Measurements from ENCODE around the gene CSTPP1.

The CSTPP1 gene

GRCh38 chr11:47152953-47153950 lies 216.7 kb downstream of the CSTPP1 start:
- in situ Hi-C loops (cut with MboI; ENCODE audit: low sequenced_read_pairs): loop anchor here (25.0 kb wide), 1 partner anchor 266 kb away; no protein-coding TSS in a partner anchor

DNA sequence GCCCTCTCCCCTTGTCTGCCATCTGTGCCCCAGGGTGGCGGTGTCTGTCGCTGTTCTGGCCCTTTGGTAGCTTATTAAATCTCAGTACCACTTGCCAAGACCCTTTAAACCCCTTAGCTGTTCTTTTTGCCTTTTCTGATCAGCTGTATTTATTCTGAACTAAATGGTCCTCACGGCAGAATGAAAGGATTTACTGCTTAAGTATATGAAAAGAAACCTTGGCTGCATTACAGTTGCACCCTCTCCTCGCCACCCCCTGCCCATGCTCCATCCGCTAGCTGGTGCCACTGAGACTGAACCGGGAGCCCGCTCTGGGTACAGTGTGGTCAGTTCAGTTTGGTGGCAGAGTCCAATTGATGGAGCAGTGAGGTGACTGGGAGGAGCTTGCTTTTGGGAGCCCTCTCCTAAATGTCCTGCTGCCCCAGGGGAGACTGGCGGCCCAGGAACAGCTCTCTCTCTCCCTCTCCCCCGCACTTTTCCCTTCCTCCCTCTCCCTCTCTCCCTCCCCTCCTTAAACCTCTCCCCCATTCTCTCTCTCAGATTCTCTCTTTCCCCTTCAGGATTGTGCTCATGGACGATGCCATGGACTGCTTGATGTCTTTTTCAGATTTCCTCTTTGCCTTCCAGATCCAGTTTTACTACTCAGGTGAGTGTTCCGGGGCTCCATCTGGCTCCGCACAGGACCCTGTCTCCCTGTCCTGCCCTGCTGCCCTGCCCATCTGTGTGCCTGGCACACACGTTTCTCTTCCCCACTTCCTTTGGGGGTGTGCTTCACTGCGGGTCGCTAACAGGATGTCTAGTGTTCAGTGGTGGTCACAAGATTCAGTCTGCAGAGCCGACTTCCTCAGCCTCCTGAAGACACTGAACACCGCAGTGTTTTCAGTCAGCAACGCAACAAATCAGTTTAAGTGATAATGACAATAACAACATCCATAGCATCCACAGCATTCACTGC lies 218.3 kb downstream of the CSTPP1 start:
- in situ Hi-C loops (cut with MboI; ENCODE audit: low sequenced_read_pairs): loop anchor here (25.0 kb wide), 1 partner anchor 268 kb away; no protein-coding TSS in a partner anchor

- in situ Hi-C loops (cut with MboI; ENCODE audit: low sequenced_read_pairs): loop anchor here (25.0 kb wide), 1 partner anchor 269 kb away; no protein-coding TSS in a partner anchor
These were observed 219.3 kb downstream of the CSTPP1 start for GRCh38 chr11:47155879-47156278.

DNA sequence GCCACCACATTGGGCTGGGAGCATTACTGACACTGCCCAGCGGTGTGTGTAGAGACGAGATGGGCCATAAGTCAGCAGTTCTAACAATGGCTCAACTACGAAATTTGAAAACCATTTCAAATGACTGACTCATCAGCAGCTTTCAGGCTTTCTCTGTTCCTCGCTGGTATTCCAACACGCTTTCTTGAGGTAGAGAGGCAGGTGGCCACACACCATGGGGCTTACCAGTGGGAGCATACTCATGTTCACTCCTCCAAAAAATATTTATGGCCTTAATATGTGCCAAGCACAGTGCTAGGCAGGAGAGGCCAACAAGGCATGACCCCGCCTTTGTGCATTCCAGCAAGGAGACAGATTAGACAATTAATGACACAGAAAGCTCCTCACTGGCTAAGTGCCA lies 219.8 kb downstream of the CSTPP1 start:
- in situ Hi-C loops (cut with MboI; ENCODE audit: low sequenced_read_pairs): loop anchor here (25.0 kb wide), 1 partner anchor 269 kb away; no protein-coding TSS in a partner anchor

GRCh38 chr11:47156951-47157350 lies 220.4 kb downstream of the CSTPP1 start:
- in situ Hi-C loops (cut with MboI; ENCODE audit: low sequenced_read_pairs): loop anchor here (25.0 kb wide), 1 partner anchor 270 kb away; no protein-coding TSS in a partner anchor

- in situ Hi-C loops (cut with MboI; ENCODE audit: low sequenced_read_pairs): loop anchor here (25.0 kb wide), 1 partner anchor 271 kb away; no protein-coding TSS in a partner anchor
These were observed 221.2 kb downstream of the CSTPP1 start for GRCh38 chr11:47157805-47158204.

GRCh38 chr11:47158242-47158641 lies 221.7 kb downstream of the CSTPP1 start:
- in situ Hi-C loops (cut with MboI; ENCODE audit: low sequenced_read_pairs): loop anchor here (25.0 kb wide), 1 partner anchor 271 kb away; no protein-coding TSS in a partner anchor

- in situ Hi-C loops (cut with MboI; ENCODE audit: low sequenced_read_pairs): loop anchor here (25.0 kb wide), 1 partner anchor 273 kb away; no protein-coding TSS in a partner anchor
These were observed 224.2 kb downstream of the CSTPP1 start for GRCh38 chr11:47160753-47161133.

- in situ Hi-C loops (cut with MboI; ENCODE audit: low sequenced_read_pairs): loop anchor here (25.0 kb wide), 1 partner anchor 274 kb away; no protein-coding TSS in a partner anchor
These were observed 224.7 kb downstream of the CSTPP1 start for GRCh38 chr11:47161134-47161854.

DNA sequence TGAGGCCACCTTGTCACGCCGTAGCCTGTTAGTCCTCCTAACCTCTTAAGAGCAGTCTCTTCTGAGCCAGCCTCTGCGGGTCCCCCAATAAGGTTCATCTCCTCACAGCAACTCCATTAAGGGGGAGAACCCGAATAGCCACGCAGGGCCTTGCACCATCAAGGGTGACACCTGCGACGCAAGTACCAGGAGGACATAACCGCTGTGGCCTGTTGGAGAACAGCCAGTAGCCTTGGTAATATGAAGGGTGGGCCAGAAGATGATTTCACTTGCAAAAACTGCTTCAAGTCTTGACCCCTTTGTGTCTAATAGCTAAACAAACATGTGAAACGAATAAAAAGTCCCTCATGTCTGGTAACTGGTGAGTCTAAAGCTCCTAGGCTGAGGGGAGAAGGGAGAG lies 225.3 kb downstream of the CSTPP1 start:
- in situ Hi-C loops (cut with MboI; ENCODE audit: low sequenced_read_pairs): loop anchor here (25.0 kb wide), 1 partner anchor 275 kb away; no protein-coding TSS in a partner anchor

DNA sequence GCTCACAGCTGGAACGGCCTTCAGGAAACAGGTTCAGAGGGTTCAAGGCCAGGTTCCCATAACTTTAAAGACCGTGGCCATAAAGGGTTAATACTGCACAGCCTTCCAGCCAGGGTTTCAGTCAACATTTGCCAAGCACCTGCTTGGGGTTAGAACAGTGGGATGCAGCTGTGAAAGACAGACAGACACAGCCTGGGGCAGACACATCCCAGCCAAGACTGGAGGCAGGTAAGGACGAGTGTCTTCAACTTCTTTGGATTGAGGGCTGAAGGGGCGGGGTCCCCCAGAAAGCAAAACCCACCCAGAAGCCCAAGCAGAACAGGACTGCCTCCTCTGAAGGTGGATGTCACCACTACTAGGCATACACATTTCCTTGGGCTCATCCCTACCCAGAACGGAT lies 225.9 kb downstream of the CSTPP1 start:
- in situ Hi-C loops (cut with MboI; ENCODE audit: low sequenced_read_pairs): loop anchor here (25.0 kb wide), 1 partner anchor 275 kb away; no protein-coding TSS in a partner anchor

DNA sequence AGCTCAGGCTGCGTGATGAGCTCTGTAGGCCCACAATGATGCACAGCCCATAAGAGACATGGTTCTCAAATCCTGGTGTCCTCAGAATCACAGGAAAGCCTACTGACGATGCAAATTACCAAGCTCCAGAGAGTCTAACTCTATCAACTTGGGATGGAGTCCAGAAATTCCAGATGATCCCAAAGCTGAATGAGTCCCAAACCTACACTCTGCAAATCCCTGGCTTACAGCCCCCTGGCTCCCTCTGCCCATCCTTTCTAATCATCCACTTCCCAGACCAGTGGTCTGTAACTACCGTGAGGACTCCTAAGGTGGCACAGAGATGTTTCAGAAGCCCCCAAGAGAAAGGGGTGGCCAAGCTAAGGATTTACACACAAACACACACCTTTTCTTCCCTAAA lies 226.6 kb downstream of the CSTPP1 start:
- in situ Hi-C loops (cut with MboI; ENCODE audit: low sequenced_read_pairs): loop anchor here (25.0 kb wide), 1 partner anchor 276 kb away; no protein-coding TSS in a partner anchor

DNA sequence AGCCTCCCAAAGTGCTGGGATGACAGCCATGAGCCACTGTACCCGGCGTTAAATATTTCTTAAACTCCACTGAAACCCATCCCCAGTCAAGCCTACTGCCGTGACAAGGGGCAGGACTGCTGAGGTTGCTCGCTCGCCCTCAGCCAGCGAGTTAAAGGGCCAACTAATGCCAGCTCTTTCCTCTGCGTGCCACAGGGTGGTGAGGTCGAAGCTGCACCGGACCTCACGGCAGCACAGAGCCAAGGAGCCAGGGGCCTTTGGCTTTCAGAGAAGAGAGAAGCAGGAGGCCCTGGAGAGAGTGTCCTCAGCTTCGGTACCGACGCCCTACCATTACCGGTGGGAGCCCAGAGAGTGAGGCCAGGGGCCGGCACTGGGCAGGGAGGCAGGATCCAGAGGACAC lies 227.3 kb downstream of the CSTPP1 start:
- in situ Hi-C loops (cut with MboI; ENCODE audit: low sequenced_read_pairs): loop anchor here (25.0 kb wide), 1 partner anchor 277 kb away; no protein-coding TSS in a partner anchor

GRCh38 chr11:47164321-47164720 lies 227.8 kb downstream of the CSTPP1 start:
- in situ Hi-C loops (cut with MboI; ENCODE audit: low sequenced_read_pairs): loop anchor here (25.0 kb wide), 1 partner anchor 277 kb away; no protein-coding TSS in a partner anchor

GRCh38 chr11:47165253-47165840 lies 228.8 kb downstream of the CSTPP1 start:
- in situ Hi-C loops (cut with MboI; ENCODE audit: low sequenced_read_pairs): loop anchor here (25.0 kb wide), 1 partner anchor 278 kb away; no protein-coding TSS in a partner anchor

- in situ Hi-C loops (cut with MboI; ENCODE audit: low sequenced_read_pairs): loop anchor here (25.0 kb wide), 1 partner anchor 279 kb away; no protein-coding TSS in a partner anchor
These were observed 229.8 kb downstream of the CSTPP1 start for GRCh38 chr11:47166368-47166767.

DNA sequence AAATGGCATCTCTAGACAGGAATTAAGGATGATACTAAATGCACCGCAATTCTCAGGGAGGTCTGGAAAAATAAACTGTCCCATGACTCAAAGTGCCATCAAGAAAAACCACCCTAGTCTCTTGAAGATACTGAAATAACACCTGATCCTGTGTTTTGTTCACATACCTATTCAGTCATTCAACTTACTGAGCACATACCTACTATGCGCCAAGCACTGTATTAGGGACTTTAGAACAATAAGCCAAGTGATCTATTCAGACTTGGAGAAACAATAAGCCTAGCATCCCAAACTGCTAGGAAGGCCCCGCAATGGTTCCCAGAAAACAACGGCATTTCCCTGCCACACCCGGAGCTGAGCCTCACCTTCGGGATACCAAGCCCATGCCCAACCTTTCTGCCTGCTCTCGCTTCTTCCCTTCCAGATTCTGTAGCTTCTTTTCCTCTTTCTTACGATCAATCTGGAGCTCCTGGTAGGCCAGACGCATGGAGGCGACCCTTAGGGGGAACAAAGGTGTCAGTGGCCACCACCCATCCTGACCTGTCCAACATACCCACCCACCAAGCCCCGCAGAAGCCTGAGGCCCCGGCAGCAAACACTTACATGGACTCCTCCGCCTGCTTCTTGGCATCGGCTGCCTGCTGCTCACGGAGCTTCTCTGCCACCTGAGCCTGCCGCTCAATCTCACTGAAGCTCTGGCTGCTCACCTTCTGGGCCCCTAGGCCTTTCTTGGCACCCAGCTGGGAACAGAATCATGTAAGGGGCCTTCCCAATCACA lies 234.7 kb downstream of the CSTPP1 start:
- in situ Hi-C loops (cut with MboI; ENCODE audit: low sequenced_read_pairs): loop anchor here (25.0 kb wide), 1 partner anchor 284 kb away; no protein-coding TSS in a partner anchor

GRCh38 chr11:47171856-47172255 lies 235.3 kb downstream of the CSTPP1 start:
- in situ Hi-C loops (cut with MboI; ENCODE audit: low sequenced_read_pairs): loop anchor here (25.0 kb wide), 1 partner anchor 285 kb away; no protein-coding TSS in a partner anchor
